Brain microvascular endothelial cell (primary cell): ENCODE results near the gene WDFY4.

Experiments
- DNase-seq: peaks from one replicate; pipeline ENCODE4 v3.0.0-alpha.2; 2020
- H3K27ac ChIP-seq: fragments of 250-450 bp; sonication (Bioruptor Pico); 2 replicates; pipeline ENCODE4 v1.5.1; 2020; ENCODE audit warnings: mild to moderate bottlenecking, moderate library complexity
- H3K27me3 ChIP-seq: fragments of 250-450 bp; sonication (Bioruptor Pico); replicated peaks from 2 replicates; pipeline ENCODE4 v1.5.1; 2020; ENCODE audit warnings: mild to moderate bottlenecking
- H3K36me3 ChIP-seq: fragments of 250-450 bp; sonication (Bioruptor Pico); replicated peaks from 2 replicates; pipeline ENCODE4 v1.5.1; 2020; ENCODE audit warnings: mild to moderate bottlenecking
- H3K4me3 ChIP-seq: 2 replicates; pipeline ENCODE4 v1.5.1; 2011; ENCODE audit warnings: low read depth, mild to moderate bottlenecking, control low read depth, low read length, moderate library complexity
- CTCF ChIP-seq: IDR thresholded peaks from 2 replicates; pipeline ENCODE4 v1.5.1; 2011; ENCODE audit warnings: low read depth, mild to moderate bottlenecking, moderate library complexity, low read length, control low read depth, inconsistent platforms; ENCODE audit errors: missing control alignments
- in situ Hi-C: cut with HindIII; loops from 2 replicates; pipeline ENCODE4 v1.10.0; 2017; ENCODE audit warnings: low sequenced_read_pairs, low pct_ligation_motif_present

Gene WDFY4

GRCh38 chr10:48821111-48821510, 136.4 kb downstream of the WDFY4 start:
- Histone ChIP-seq H3K27me3 (no peaks in the 10 kb centered on the region), H3K4me3 (no peak overlapping the region), H3K27ac (no peak overlapping the region), H3K36me3 (no peaks in the 10 kb centered on the region)
- in situ Hi-C loops: no loop called here
- no peak for TF ChIP-seq CTCF
- no peak for DNase-seq

- no peak for DNase-seq
- TF ChIP-seq CTCF: no peak
- H3K27me3 ChIP-seq: no peaks in the 10 kb centered on the region
- H3K27ac ChIP-seq: no peak overlapping the region
- H3K36me3 ChIP-seq: no peaks in the 10 kb centered on the region
- H3K4me3 ChIP-seq: no peak overlapping the region
- in situ Hi-C loops: no loop called here
Measured at GRCh38 chr10:48821692-48822091, 137.0 kb downstream of the WDFY4 start.

- Histone ChIP-seq H3K27me3 (peaks cover 2% of the 10 kb centered on the region), H3K27ac (no peak overlapping the region), H3K4me3 (no peak overlapping the region), H3K36me3 (no peaks in the 10 kb centered on the region)
- no peak for TF ChIP-seq CTCF
- in situ Hi-C loops: no loop called here
- DNase-seq: no peak
Measured at GRCh38 chr10:48833674-48834073, 149.0 kb downstream of the WDFY4 start.

GRCh38 chr10:48834189-48834965, 149.7 kb downstream of the WDFY4 start:
- Histone ChIP-seq H3K36me3 (no peaks in the 10 kb centered on the region), H3K4me3 (no peak overlapping the region), H3K27me3 (peaks cover 3% of the 10 kb centered on the region), H3K27ac (no peak overlapping the region)
- TF ChIP-seq CTCF: no peak
- in situ Hi-C loops: no loop called here
- DNase-seq: no peak

- no peak overlapping the region for H3K27ac ChIP-seq
- H3K27me3 ChIP-seq: peaks cover 3% of the 10 kb centered on the region
- TF ChIP-seq CTCF: no peak
- in situ Hi-C loops: no loop called here
- no peak for DNase-seq
- H3K36me3 ChIP-seq: no peaks in the 10 kb centered on the region
- H3K4me3 ChIP-seq: no peak overlapping the region
Measured at GRCh38 chr10:48835781-48836180, 151.1 kb downstream of the WDFY4 start.

- Histone ChIP-seq H3K36me3 (no peaks in the 10 kb centered on the region), H3K4me3 (no peak overlapping the region), H3K27me3 (peaks cover 3% of the 10 kb centered on the region), H3K27ac (no peak overlapping the region)
- in situ Hi-C loops: no loop called here
- no peak for DNase-seq
- TF ChIP-seq CTCF: no peak
Measured at GRCh38 chr10:48836605-48837004, 151.9 kb downstream of the WDFY4 start.
